B cell (primary cell): Measurements from ENCODE around the gene RBBP6.
"Not testable (repeated sequence)": the region's sequence is repeated elsewhere in the genome, so short reads cannot be mapped to it uniquely, and the experiment has no call there.

Experiments
- CTCF ChIP-seq: fragments of 200-600 bp; IDR thresholded peaks from one replicate; pipeline ENCODE4 v1.8.0; 2022; ENCODE audit warnings: antibody characterized with exemption, mild to moderate bottlenecking
- EZH2 ChIP-seq: IDR thresholded peaks from 2 replicates; pipeline ENCODE4 v1.6.1; 2012; ENCODE audit warnings: borderline replicate concordance, low read depth, mild to moderate bottlenecking, moderate library complexity, low read length; ENCODE audit not compliant: insufficient read depth, poor library complexity, severe bottlenecking

GRCh38 chr16:24575791-24576190 is 36.4 kb downstream of the RBBP6 start:
- TF ChIP-seq CTCF, EZH2: not testable (repeated sequence)
